Measurements from ENCODE around the gene SYTL3. TPM values are rescaled to one million over a fixed set of nuclear protein-coding genes. Genes with fewer than 3 reads are reported as not detected.

SYTL3 gene
- total and polyA plus RNA-seq, 2 donors = 4.9 to 6.3 TPM

DNA sequence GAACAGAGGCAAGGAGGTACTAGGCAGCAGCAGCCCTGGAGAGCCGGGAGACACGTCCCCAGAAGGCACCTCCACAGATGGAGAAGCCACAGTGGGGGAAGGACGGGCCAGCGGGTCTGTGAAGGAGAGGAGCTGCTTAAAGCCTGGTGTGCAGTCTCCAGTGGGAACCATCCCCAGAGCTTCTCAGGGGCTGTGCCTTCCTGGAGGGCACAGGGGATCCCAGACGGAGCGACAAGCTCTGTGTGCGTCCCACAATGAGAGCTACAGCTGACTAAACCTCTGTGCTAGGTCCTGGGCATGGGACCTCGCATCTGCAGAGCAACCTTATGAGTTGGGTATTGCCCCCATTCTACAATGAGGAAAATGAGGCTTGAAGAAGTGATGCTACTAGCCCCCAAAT, 118.6 kb downstream of the SYTL3 start:
- no peak overlapping the region for H3K4me3 ChIP-seq (ENCODE audit: low read depth, low read length)
- 83% methylated on average over 8 of the region's 8 CpGs for WGBS
- H3K4me1 ChIP-seq (ENCODE audit: insufficient read depth) = no peaks in the 10 kb centered on the region
- no peak overlapping the region for H3K27ac ChIP-seq (ENCODE audit: low read depth)
- H3K36me3 ChIP-seq (ENCODE audit: insufficient read depth) = peaks cover 3% of the 10 kb centered on the region
- DNase-seq (ENCODE audit: extremely low spot score) = no peak

DNA sequence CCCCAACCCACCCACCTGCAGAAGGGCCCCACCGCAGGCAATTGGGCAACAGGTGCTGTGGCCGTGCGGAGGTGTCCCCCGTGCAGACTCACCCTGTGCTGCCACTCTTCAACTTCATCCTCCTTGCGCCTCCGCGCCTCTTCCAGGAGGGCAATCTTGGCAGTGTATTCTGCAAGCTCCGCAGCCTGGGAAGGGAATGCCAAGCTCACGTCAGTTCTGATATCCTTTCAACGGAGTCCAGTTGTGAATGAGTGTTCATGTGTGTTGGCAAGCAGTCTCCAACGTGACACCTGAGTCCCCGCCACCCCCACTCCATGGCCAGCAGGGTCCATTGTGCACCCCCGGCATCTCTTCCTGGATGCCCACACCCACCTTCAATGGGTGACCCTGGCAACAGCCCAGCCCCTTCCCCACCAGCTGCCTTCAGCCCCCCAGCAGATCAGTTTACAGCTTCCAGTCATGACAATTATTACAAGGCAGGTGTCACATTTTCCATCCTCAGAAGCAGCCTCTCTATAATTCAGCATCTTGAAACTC, 119.4 kb downstream of the SYTL3 start:
- H3K27ac ChIP-seq (ENCODE audit: low read depth) = no peak overlapping the region
- no peak for DNase-seq (ENCODE audit: extremely low spot score)
- H3K36me3 ChIP-seq (ENCODE audit: insufficient read depth) = peaks cover 6% of the 10 kb centered on the region
- WGBS = 83% methylated on average over 13 of the region's 13 CpGs
- H3K4me1 ChIP-seq (ENCODE audit: insufficient read depth) = no peaks in the 10 kb centered on the region
- no peak overlapping the region for H3K4me3 ChIP-seq (ENCODE audit: low read depth, low read length)

DNA sequence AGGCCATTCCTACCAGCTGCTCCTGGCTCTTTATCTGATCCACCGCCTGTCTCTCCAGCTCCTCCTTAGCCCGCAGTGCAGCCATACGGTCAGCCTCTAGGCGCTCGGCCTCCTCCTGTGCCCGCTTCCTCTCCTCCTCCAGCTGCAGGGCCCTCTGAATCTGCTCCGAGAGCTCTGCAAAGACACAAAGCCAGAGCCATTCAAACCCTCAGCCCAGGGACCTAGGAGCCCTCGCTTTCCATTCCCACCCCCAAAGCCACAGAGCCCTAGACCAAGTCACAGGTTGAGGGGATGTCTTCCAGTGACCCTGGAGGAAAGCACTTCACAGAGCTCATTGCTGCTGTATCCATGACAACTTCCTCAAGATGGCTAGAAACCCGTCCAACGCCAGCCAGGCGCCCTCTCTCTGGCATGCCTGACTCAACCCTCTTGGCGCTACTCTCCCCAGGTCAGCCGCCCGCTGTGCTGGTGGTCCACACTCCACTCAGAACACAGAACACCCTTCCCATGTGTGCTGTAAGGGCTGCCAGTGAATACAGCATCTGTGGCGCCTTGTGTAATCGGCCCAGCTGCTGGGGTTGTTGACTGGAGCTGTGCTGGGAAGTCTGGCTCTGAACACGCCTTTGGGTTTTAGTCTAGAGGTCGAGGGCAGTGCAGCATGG, 120.0 kb downstream of the SYTL3 start:
- Histone ChIP-seq H3K4me3 (ENCODE audit: low read depth, low read length) (no peak overlapping the region), H3K4me1 (ENCODE audit: insufficient read depth) (no peaks in the 10 kb centered on the region), H3K36me3 (ENCODE audit: insufficient read depth) (peaks cover 6% of the 10 kb centered on the region), H3K27ac (ENCODE audit: low read depth) (no peak overlapping the region)
- WGBS = 90% methylated on average over 18 of the region's 18 CpGs
- DNase-seq (ENCODE audit: extremely low spot score) = no peak

DNA sequence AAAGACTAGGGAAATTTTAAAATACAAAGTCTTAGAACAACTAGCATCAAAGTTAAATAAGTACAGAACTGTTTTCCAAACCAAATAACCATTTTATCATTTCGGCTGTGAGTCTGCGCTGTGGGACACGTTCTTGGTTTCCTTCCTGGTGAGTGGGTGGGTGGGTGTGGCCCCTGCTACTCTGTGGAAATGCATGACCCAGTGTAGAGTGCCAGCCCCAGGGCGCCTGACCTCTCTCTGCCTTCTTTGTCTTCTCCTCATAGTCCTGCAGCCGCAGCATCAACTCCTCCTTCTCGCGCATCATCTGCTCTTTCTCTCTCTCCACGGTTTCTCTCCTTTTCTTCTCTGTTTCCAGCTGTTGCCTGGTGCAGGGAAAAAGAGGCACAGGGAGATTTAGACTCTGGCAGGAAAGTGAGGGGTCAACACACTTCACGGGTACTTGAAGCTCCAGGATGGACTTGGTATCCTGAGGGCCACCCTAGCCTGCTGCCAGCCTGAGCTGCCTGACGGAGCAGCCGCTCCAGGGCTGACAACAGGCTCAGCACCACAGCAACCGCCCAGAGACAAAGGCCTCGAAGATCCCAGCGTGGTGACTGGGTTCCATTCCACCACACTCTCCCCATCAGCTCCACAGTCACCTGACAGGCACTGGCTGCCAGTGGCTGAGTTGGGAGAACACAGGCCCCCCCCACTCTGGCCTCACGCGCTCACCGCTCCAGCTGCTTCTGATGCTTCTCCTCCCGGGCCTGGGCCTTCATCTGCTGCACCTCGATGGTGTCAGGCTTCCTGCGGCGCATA, 120.9 kb downstream of the SYTL3 start:
- Histone ChIP-seq H3K4me1 (ENCODE audit: insufficient read depth) (no peaks in the 10 kb centered on the region), H3K27ac (ENCODE audit: low read depth) (no peak overlapping the region), H3K36me3 (ENCODE audit: insufficient read depth) (peaks cover 6% of the 10 kb centered on the region), H3K4me3 (ENCODE audit: low read depth, low read length) (no peak overlapping the region)
- 78% methylated on average over 21 of the region's 21 CpGs for WGBS
- DNase-seq (ENCODE audit: extremely low spot score) = no peak

DNA sequence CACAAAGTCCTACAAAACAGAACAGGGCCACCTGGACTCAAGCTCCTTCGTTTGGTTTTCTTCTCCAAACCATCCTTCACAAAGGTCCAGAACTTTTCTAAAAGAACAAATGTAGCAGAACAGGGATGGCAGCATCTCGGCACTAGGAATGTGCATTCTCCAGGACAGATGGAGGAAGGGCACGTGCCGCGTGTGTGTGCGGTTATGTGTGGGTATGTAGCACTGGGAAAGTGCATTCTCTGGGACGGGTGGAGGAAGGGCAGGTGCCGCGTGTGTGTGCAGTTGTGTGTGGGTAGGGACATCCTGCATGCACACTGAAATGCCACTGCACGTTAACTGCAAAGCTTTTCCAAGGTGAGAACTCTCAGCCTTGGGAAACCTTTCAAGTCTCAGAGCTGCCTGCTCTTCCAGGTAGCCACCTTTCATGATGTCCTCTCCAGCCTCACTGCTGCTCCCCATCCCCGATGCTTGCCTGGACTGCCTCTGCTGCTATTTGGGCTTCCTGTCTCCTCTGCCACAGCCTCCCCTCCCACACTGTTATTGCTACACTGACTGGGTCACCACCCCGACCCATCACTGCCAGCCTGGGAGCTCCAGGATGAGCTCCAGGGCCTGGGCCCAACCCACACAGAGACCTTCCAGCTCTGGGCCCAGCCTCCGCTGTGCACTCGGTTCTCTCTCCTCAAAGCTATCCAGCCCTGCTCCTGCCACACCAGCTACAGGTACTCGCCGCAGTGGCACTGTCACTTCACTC, 121.7 kb downstream of the SYTL3 start:
- DNase-seq (ENCODE audit: extremely low spot score) = no peak
- no peak overlapping the region for H3K27ac ChIP-seq (ENCODE audit: low read depth)
- H3K4me1 ChIP-seq (ENCODE audit: insufficient read depth) = no peaks in the 10 kb centered on the region
- WGBS = 89% methylated on average over 16 of the region's 16 CpGs
- H3K36me3 ChIP-seq (ENCODE audit: insufficient read depth) = peaks cover 6% of the 10 kb centered on the region
- H3K4me3 ChIP-seq (ENCODE audit: low read depth, low read length) = no peak overlapping the region

DNA sequence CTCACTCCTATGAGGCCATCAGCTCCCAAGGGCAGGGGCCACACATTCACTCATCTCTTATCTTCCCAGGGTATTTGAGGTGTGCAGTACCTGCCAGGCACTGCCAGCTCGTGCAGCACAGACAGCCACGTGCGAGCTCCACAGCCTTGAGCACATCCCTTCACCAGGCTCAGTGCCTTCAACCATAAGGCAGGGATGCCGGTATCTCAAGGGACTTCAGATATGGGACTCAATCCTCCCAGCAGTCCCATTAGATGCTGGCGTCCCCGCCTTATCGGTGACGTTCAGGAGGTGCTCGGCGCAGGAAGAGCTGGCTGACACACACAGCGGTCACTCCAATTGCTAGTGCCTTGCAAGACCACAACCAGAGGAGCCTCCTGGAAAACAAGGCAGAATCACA, 122.3 kb downstream of the SYTL3 start:
- Histone ChIP-seq H3K4me1 (ENCODE audit: insufficient read depth) (no peaks in the 10 kb centered on the region), H3K4me3 (ENCODE audit: low read depth, low read length) (no peak overlapping the region), H3K36me3 (ENCODE audit: insufficient read depth) (peaks cover 6% of the 10 kb centered on the region), H3K27ac (ENCODE audit: low read depth) (no peak overlapping the region)
- WGBS = 91% methylated on average over 11 of the region's 11 CpGs
- no peak for DNase-seq (ENCODE audit: extremely low spot score)

DNA sequence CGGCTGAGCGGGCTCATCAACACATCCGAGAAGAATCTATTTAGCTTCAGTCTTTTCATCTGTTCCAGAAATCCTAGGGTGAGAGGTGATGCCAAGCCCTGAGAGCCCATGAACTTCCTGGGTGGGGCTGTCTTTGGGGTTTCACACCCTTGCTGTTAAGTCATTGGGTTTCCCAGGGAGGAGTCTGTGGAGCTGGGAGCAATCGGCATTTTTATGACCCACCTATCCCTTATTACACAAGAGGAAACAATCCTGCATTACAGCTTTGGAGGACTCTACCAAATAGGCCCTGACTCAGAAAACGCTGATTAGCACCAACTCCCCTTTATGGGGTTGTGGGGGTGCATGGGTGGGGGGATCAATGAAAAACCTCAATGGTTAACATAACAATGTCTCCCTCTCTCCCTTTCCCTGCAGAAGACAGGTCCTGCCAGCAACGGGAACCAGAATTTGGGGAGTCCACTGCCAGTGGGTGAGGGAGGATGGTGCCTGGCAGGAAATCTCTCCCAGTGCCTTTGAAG, 123.1 kb downstream of the SYTL3 start:
- no peak overlapping the region for H3K27ac ChIP-seq (ENCODE audit: low read depth)
- no peaks in the 10 kb centered on the region for H3K4me1 ChIP-seq (ENCODE audit: insufficient read depth)
- H3K4me3 ChIP-seq (ENCODE audit: low read depth, low read length) = no peak overlapping the region
- DNase-seq (ENCODE audit: extremely low spot score) = no peak
- H3K36me3 ChIP-seq (ENCODE audit: insufficient read depth) = peaks cover 6% of the 10 kb centered on the region
- 65% methylated on average over 6 of the region's 6 CpGs for WGBS

DNA sequence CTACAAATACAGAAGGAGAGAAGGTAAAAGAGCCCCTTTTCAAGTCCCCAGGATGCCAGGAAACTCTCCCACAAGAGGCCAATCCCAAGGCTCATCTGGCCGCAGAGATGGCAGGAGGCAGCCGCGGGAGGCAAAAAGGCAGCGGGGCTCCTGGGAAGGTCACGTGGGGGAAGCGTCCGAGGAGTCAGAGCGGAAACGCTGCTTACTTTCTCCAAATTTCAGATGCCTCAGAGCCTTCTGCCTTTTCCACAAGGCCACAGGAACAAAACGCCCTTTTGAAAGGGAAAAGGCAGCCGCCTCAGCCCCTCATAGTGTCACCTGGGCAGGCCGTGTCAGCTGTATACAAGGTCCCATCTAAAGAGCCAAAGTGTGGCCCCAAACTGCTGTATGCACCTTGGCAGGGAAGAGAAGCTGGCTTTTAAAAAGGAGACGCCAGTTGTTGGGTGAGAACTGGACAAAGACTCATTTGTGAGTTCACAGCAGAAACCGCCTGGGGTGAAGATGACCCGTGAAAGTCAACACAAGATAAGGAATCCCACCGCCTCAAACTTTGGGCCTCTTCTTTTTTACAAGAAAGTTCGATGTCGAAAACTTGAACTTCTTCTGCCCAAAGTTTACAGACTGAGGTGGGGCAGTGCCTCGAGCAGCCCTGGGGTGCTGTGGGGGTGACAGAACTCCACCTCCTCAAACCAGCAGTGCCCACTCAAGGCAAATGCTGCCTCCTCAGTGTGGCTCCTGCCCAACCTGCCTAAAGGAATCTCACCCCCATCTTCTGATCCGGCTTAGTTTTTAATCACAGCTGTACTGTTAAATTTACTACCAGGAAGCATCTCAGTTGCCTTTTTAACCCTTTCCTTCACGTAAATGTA, 124.0 kb downstream of the SYTL3 start:
- Histone ChIP-seq H3K27ac (ENCODE audit: low read depth) (no peak overlapping the region), H3K4me3 (ENCODE audit: low read depth, low read length) (no peak overlapping the region), H3K36me3 (ENCODE audit: insufficient read depth) (peaks cover 6% of the 10 kb centered on the region), H3K4me1 (ENCODE audit: insufficient read depth) (no peaks in the 10 kb centered on the region)
- DNase-seq (ENCODE audit: extremely low spot score) = no peak
- 75% methylated on average over 21 of the region's 21 CpGs for WGBS

DNA sequence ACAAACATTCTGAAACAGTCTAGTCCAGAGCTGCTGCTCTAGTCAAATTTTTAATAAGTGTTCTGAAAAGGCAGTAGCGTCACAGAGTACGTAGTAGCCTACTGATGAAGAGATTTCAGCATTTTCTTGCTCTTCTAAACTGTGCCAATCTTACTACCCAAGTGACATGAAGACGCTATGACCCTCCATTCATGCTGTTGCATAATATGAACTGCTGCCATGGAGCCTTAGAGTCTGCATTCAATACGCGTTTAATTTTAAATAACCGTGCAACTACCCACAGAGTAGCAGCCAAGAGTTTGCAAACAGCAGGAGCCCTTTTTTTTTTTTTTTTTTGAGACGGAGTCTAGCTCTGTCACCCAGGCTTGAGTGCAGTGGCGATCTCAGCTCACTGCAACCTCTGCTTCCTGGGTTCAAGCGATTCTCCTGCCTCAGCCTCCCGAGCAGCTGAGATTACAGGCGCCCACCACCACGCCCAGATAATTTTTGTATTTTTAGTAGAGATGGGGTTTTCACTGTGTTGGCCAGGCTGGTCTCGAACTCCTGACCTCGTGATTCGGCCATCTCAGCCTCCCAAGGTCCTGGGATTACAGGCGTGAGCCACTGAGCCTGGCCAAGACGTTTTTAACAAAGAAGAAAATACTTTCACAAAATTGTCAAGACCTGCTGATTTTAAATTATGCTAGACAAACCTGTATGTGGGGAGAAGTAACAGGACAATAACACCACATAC, 125.0 kb downstream of the SYTL3 start:
- H3K36me3 ChIP-seq (ENCODE audit: insufficient read depth) = peaks cover 3% of the 10 kb centered on the region
- H3K4me3 ChIP-seq (ENCODE audit: low read depth, low read length) = no peak overlapping the region
- WGBS = 93% methylated on average over 17 of the region's 17 CpGs
- H3K4me1 ChIP-seq (ENCODE audit: insufficient read depth) = no peaks in the 10 kb centered on the region
- no peak for DNase-seq (ENCODE audit: extremely low spot score)
- H3K27ac ChIP-seq (ENCODE audit: low read depth) = no peak overlapping the region

DNA sequence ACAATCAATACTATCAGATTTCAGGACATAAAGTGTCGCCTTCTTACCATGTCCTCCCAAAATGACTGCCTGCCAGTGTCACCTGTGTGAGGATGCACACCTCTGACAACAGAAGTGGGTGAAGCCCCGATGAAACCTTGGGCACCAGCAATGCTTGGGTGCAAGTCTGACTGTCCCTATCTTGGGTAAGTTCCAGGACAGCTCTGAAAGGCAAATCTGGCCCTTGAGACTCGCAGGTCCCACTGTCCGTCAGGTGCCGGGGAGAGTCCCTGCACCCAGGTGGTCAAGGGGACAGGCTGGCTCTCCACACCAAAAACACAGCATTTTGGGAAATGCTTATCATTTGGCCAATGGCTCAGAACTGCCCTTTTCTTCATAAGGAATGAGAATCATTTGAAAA, 126.0 kb downstream of the SYTL3 start:
- Histone ChIP-seq H3K4me3 (ENCODE audit: low read depth, low read length) (no peak overlapping the region), H3K27ac (ENCODE audit: low read depth) (no peak overlapping the region), H3K36me3 (ENCODE audit: insufficient read depth) (peaks cover 3% of the 10 kb centered on the region), H3K4me1 (ENCODE audit: insufficient read depth) (no peaks in the 10 kb centered on the region)
- no peak for DNase-seq (ENCODE audit: extremely low spot score)
- 97% methylated on average over 5 of the region's 5 CpGs for WGBS

DNA sequence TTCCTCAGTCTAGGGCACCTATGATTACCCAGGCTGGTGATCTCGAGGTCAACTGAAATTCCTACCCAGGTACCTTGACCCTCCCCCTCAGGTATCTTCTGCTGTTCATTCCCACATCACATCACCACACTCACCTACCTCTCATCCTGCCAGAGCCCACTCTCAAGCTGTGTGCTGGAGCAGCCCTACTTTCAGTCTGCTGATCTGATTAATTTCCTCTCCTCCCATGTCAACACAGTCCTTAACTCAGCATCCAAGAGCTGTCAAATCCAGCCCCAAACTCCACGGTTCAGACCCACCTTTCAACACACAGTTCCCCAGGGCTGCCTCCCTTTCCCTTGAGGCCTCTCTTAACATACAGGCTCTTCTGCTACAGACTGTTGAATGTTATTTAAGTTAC, 126.9 kb downstream of the SYTL3 start:
- Histone ChIP-seq H3K36me3 (ENCODE audit: insufficient read depth) (peaks cover 3% of the 10 kb centered on the region), H3K4me1 (ENCODE audit: insufficient read depth) (no peaks in the 10 kb centered on the region), H3K27ac (ENCODE audit: low read depth) (no peak overlapping the region), H3K4me3 (ENCODE audit: low read depth, low read length) (no peak overlapping the region)
- no peak for DNase-seq (ENCODE audit: extremely low spot score)
- 80% methylated on average over 2 of the region's 2 CpGs for WGBS

DNA sequence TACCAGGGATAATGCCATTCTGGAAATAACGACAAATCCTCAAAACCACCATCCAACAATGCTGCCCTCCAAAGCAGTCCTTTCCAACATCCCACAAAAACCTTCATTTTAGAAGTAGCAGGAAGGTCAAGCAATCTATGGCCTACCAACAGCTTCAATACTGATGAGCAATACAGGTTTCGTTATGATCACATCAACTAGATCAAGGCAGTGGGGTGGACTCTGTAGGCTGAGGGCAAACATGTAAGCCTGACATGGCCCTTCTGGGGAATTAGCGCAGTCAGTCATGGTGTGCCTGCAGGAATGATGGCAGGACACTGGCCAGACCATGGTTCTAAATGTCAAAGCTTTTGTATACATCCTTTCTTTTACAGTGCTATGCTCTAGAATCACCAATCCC, 127.7 kb downstream of the SYTL3 start:
- H3K4me1 ChIP-seq (ENCODE audit: insufficient read depth) = no peaks in the 10 kb centered on the region
- H3K4me3 ChIP-seq (ENCODE audit: low read depth, low read length) = no peak overlapping the region
- WGBS = 96% methylated on average over 3 of the region's 3 CpGs
- H3K36me3 ChIP-seq (ENCODE audit: insufficient read depth) = peaks cover 3% of the 10 kb centered on the region
- no peak for DNase-seq (ENCODE audit: extremely low spot score)
- H3K27ac ChIP-seq (ENCODE audit: low read depth) = no peak overlapping the region

Measured in urinary bladder (tissue), 4 donors.